Measurements from ENCODE around the gene MBP. TPM values are rescaled to one million over a fixed set of nuclear protein-coding genes. Genes with fewer than 3 reads are reported as not detected.
A peak's percentile ranks its signal among the peaks of the same experiment; 100 is the strongest.

MBP gene
- total and polyA plus RNA-seq, 2 of the 4 experiments (the other 2 are of a cell fraction), result 0.72 to 0.90 TPM

GRCh38 chr18:77066689-77067088, 65.9 kb downstream of the MBP start:
- Histone ChIP-seq H2AK9ac (replicated peaks; ENCODE audit: low read depth, low read length, poor library complexity) (peak overlapping the region; percentile 4), H4K20me1 (ENCODE audit: insufficient read depth, low read length) (no peaks in the 10 kb centered on the region)
- in situ Hi-C loops (cut with MboI; ENCODE audit: low sequenced_read_pairs), result loop anchor here (5.0 kb wide), 1 partner anchor 141 kb away; no protein-coding TSS in a partner anchor

More at GRCh38 chr18:77066689-77067088, 65.9 kb downstream of the MBP start:
- peak overlapping the region; percentile 64 for H3K27ac ChIP-seq (ENCODE audit: insufficient read depth, low read length)
- H2AK5ac ChIP-seq (ENCODE audit: low read depth, low read length), result peak overlapping the region; percentile 96
- ATAC-seq (ENCODE audit: low read depth) (no peak), DNase-seq (no peak)
- H3K56ac ChIP-seq (ENCODE audit: extremely low read depth, insufficient read depth, low read length), result peak overlapping the region; percentile 2; the same call in 1 of the 2 replicates
- ChIA-PET CTCF (interaction anchor here (1.1 to 3.5 kb wide), 2 partner anchors 31 to 144 kb away, joined by 3 to 19 read pairs; no protein-coding TSS in a partner anchor), POLR2A (ENCODE audit: unreplicated experiment) (no interaction called here)
- no peak overlapping the region for H3K4me2 ChIP-seq (ENCODE audit: low read depth, low read length)
- no CpG with 5 or more reads among the region's 9 CpGs for WGBS, 2 experiments (ENCODE audit: extremely low coverage in 2 of 2, insufficient read length in 1 of 2)
- H3K4me3 ChIP-seq (ENCODE audit: insufficient read depth, low read depth, low read length), result no peak overlapping the region
- H3K79me1 ChIP-seq (ENCODE audit: low read depth in 1 of 2, low read length in 2 of 2), result peaks cover 0 to 20% of the 10 kb centered on the region in 2 experiments; a peak in 2 of 4 replicates
- peak overlapping the region; percentile 97; the same call in 1 of the 2 replicates for H3K23ac ChIP-seq (ENCODE audit: low read depth, low read length)
- H2BK120ac ChIP-seq (ENCODE audit: low read depth, low read length), result peak overlapping the region; percentile 92
- H3K9me1 ChIP-seq (ENCODE audit: insufficient read depth, low read length), result peaks cover 32% of the 10 kb centered on the region
- peaks cover 48% of the 10 kb centered on the region for H3K4me1 ChIP-seq (ENCODE audit: control insufficient read depth, insufficient read depth, low read length)
- no TSS peak for BruUV-seq (replicated peaks)
- H3K4ac ChIP-seq (ENCODE audit: low read depth, low read length), result peak overlapping the region; percentile 95
- H4K91ac ChIP-seq (ENCODE audit: insufficient read depth, low read depth, low read length), result peak overlapping the region; percentile 89
- no peaks in the 10 kb centered on the region for H3K27me3 ChIP-seq (ENCODE audit: control insufficient read depth, insufficient read depth, low read length)
- H3K14ac ChIP-seq (replicated peaks; ENCODE audit: low read depth, low read length), result peak overlapping the region; percentile 72
- peak overlapping the region; percentile 58 for H4K5ac ChIP-seq (ENCODE audit: low read depth, low read length)
- peak overlapping the region; percentile 75; the same call in 2 of the 3 replicates for H2BK15ac ChIP-seq (ENCODE audit: low read depth, low read length)
- peak overlapping the region; percentile 91 for H2BK20ac ChIP-seq (ENCODE audit: low read depth, low read length)
- dilution Hi-C loops (cut with HindIII; ENCODE audit: low sequenced_read_pairs, unreplicated experiment) (no loop called here), intact Hi-C loops (cut with micrococcal nuclease) (loop anchor here (1.0 kb wide), 1 partner anchor 141 kb away; no protein-coding TSS in a partner anchor)
- H2BK5ac ChIP-seq (ENCODE audit: low read depth, low read length, poor library complexity, severe bottlenecking), result peak overlapping the region; percentile 97
- no peaks in the 10 kb centered on the region for H3K9me3 ChIP-seq (ENCODE audit: control insufficient read depth, insufficient read depth, low read length)
- TF ChIP-seq MXI1 (IDR thresholded peaks at IDR 0.05; ENCODE audit: borderline replicate concordance, low read depth, low read length) (no peak), USF2 (IDR thresholded peaks at IDR 0.05; ENCODE audit: low read depth, low read length) (no peak), CHD1 (IDR thresholded peaks at IDR 0.05; ENCODE audit: low read depth, low read length) (no peak), MAFK (IDR thresholded peaks at IDR 0.05; ENCODE audit: low read depth, low read length) (no peak), NFE2L2 (IDR thresholded peaks at IDR 0.05; ENCODE audit: low read depth, low read length) (no peak), MAZ (IDR thresholded peaks at IDR 0.05; ENCODE audit: borderline replicate concordance, low read depth, low read length) (no peak), RFX5 (IDR thresholded peaks at IDR 0.05; ENCODE audit: low read depth, low read length) (no peak), RCOR1 (IDR thresholded peaks at IDR 0.05; ENCODE audit: insufficient replicate concordance, low read length) (no peak), FOS (IDR thresholded peaks at IDR 0.05; ENCODE audit: low read depth, low read length) (no peak), ELK1 (IDR thresholded peaks at IDR 0.05; ENCODE audit: borderline replicate concordance, low read depth, low read length) (no peak), POLR2A (IDR thresholded peaks at IDR 0.05; ENCODE audit: low read depth, low read length) (no peak), SMC3 (IDR thresholded peaks at IDR 0.05; ENCODE audit: low read depth, low read length) (no peak)
- no peak overlapping the region for H3K9ac ChIP-seq (ENCODE audit: low read depth, low read length)
- peak overlapping the region; percentile 79 for H3K18ac ChIP-seq (ENCODE audit: low read depth, low read length)
- no peaks in the 10 kb centered on the region for H3K36me3 ChIP-seq (ENCODE audit: control insufficient read depth, insufficient read depth, low read length)
- peak overlapping the region; percentile 21 to 86; a peak in 2 of 4 replicates for H4K8ac ChIP-seq (ENCODE audit: low read depth in 2 of 2, low read length in 2 of 2)
- no peak overlapping the region for H2AFZ ChIP-seq (replicated peaks; ENCODE audit: low read length, poor library complexity)

Measured in IMR-90 (cell line).